PC-9 (cell line): ENCODE data around the gene TOX3. TPM values are rescaled to one million over a fixed set of nuclear protein-coding genes. Genes with fewer than 3 reads are reported as not detected.

Experiments
- BruUV-seq: library from RNA; stranded (reverse); fragments of 400-500 nt; replicated peaks from 2 replicates; lab custom pipeline; 2021; lab: Mats Ljungman, UMichigan
- CTCF ChIA-PET: fragments of 300-600 bp; sonication (Branson Sonifier 250); formaldehyde crosslinking; loops from one replicate; lab custom pipeline; 2022; ENCODE audit warnings: antibody characterized with exemption; lab: Charles Lee
- POLR2A ChIA-PET: fragments of 300-600 bp; sonication (Branson Sonifier 250); formaldehyde crosslinking; loops from one replicate; lab custom pipeline; 2022; ENCODE audit warnings: antibody characterized with exemption; ENCODE audit not compliant: unreplicated experiment; lab: Charles Lee
- DNase-seq, 2 experiments: peaks; one replicate each; pipeline versions ENCODE4 v3.0.0 to v3.0.0-alpha.2; 2015 to 2022; ENCODE audit warnings: mixed read lengths in 1 of 2
- H2AFZ ChIP-seq: fragments of 200-600 bp; sonication (generic); 2 replicates; pipeline ENCODE4 v1.8.1; 2017; ENCODE audit warnings: antibody characterized with exemption
- H3F3A ChIP-seq: fragments of 200-600 bp; sonication (generic); 2 replicates; pipeline ENCODE4 v1.8.1; 2017; ENCODE audit warnings: antibody characterized with exemption, mild to moderate bottlenecking, low read depth; ENCODE audit not compliant: insufficient read depth
- H3K27ac ChIP-seq: fragments of 200-600 bp; sonication (generic); 2 replicates; pipeline ENCODE4 v1.6.1; 2016; ENCODE audit warnings: mixed run types
- H3K27me3 ChIP-seq: fragments of 200-600 bp; sonication (generic); 2 replicates; pipeline ENCODE4 v1.6.1; 2016; ENCODE audit warnings: low read depth, mixed run types; ENCODE audit not compliant: insufficient read depth
- H3K36me3 ChIP-seq: fragments of 200-600 bp; sonication (generic); 2 replicates; pipeline ENCODE4 v1.6.1; 2016; ENCODE audit warnings: low read depth, mixed run types
- H3K4me1 ChIP-seq: fragments of 200-600 bp; sonication (generic); replicated peaks from 2 replicates; pipeline ENCODE4 v1.6.1; 2016; ENCODE audit warnings: mixed run types; ENCODE audit not compliant: insufficient read depth
- H3K4me2 ChIP-seq: fragments of 200-600 bp; sonication (generic); 2 replicates; pipeline ENCODE4 v1.6.1; 2017; ENCODE audit warnings: mixed run types
- H3K4me3 ChIP-seq: fragments of 200-600 bp; sonication (generic); 2 replicates; pipeline ENCODE4 v1.6.1; 2016; ENCODE audit warnings: mixed run types
- H3K79me2 ChIP-seq: fragments of 200-600 bp; sonication (generic); 2 replicates; pipeline ENCODE4 v1.6.1; 2017; ENCODE audit warnings: low read depth, mixed run types
- H3K9me2 ChIP-seq: fragments of 200-600 bp; sonication (generic); 2 replicates; pipeline ENCODE4 v1.8.1; 2017; ENCODE audit warnings: mild to moderate bottlenecking; ENCODE audit not compliant: insufficient read depth
- H3K9me3 ChIP-seq: fragments of 200-600 bp; sonication (generic); 2 replicates; pipeline ENCODE4 v1.8.1; 2016; ENCODE audit warnings: low read depth; ENCODE audit not compliant: insufficient read depth
- H4K20me1 ChIP-seq: fragments of 200-600 bp; sonication (generic); 2 replicates; pipeline ENCODE4 v1.8.1; 2017; ENCODE audit not compliant: insufficient read depth
- EZH2 ChIP-seq: fragments of 200-600 bp; sonication (generic); IDR thresholded peaks from 2 replicates; pipeline ENCODE4 v1.8.0; 2017; ENCODE audit warnings: antibody characterized with exemption, low read depth
- intact Hi-C: fragments of 100-400 bp; cut with micrococcal nuclease; formaldehyde crosslinking; loops from one replicate; pipeline ENCODE4 v1.10.0; 2022; ENCODE audit not compliant: unreplicated experiment
- total RNA-seq: library from RNA; stranded (reverse); gene quantifications from 2 replicates; pipeline ENCODE4 v1.2.3, GENCODE V29; 2021
- TF ChIP-seq, protein P1 (sequence below): fragments of 200-600 bp; sonication (generic); conservative IDR thresholded peaks from 2 replicates; pipeline ENCODE4 v1.6.1; 2017; ENCODE audit warnings: mixed run types, antibody characterized with exemption, mild to moderate bottlenecking, moderate library complexity

Gene TOX3
- total RNA-seq, 1 experiment from 2014 or later = not detected

DNA sequence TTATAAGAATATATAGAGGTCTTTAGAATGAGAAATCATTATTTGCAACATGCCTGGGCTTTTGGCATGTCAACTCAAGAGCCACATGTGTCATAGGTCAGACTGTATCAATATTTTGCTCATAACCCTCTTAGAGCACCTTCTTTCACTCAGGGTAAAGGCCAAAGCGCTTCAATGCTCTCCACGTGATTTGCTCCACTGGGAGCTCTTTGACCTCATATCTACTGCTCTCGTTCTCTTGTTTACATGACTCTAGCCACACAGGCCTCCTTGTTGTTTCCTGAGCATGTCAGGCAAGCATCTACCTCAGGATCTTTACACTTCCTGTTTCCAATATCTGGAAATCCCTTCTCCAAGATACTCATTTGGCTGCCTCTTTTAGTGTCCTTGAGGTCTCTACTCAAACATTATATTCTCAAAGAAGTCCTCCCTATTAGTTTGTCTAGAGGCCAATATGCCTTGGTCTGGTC is 148.4 kb downstream of the TOX3 start:
- Histone ChIP-seq H2AFZ (no peak overlapping the region), H3K27ac (no peak overlapping the region), H4K20me1 (no peaks in the 10 kb centered on the region), H3K4me2 (no peak overlapping the region), H3K4me3 (no peak overlapping the region), H3K4me1 (no peaks in the 10 kb centered on the region), H3K9me2 (no peaks in the 10 kb centered on the region), H3K36me3 (no peaks in the 10 kb centered on the region), H3K27me3 (no peaks in the 10 kb centered on the region), H3K9me3 (no peaks in the 10 kb centered on the region), H3F3A (no peaks in the 10 kb centered on the region), H3K79me2 (no peaks in the 10 kb centered on the region)
- DNase-seq = no peak
- intact Hi-C loops = no loop called here
- ChIA-PET POLR2A (no interaction called here), CTCF (no interaction called here)
- TF ChIP-seq, protein P1, sequence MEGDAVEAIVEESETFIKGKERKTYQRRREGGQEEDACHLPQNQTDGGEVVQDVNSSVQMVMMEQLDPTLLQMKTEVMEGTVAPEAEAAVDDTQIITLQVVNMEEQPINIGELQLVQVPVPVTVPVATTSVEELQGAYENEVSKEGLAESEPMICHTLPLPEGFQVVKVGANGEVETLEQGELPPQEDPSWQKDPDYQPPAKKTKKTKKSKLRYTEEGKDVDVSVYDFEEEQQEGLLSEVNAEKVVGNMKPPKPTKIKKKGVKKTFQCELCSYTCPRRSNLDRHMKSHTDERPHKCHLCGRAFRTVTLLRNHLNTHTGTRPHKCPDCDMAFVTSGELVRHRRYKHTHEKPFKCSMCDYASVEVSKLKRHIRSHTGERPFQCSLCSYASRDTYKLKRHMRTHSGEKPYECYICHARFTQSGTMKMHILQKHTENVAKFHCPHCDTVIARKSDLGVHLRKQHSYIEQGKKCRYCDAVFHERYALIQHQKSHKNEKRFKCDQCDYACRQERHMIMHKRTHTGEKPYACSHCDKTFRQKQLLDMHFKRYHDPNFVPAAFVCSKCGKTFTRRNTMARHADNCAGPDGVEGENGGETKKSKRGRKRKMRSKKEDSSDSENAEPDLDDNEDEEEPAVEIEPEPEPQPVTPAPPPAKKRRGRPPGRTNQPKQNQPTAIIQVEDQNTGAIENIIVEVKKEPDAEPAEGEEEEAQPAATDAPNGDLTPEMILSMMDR = no peak
- TF ChIP-seq EZH2 = no peak
- BruUV-seq = no TSS peak

DNA sequence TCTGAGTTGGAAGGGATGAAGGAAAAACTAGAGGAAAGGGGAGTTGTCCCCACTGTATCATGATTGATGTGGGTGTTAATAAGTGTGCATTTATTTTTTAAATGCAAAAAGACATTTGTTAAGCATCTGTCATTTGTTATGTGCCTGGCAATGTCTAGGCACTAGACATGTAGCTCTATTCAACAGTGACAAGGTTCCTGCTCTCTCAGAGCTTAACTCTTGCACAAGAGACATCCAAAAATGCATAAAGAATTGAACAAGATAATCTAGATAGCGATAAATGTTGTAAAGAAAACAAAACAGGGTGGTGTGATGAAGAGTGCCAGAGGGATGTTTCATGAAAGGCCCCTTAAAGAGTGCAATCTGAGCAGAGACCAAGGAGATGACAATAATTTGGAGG is 148.9 kb downstream of the TOX3 start:
- H3K27ac ChIP-seq = no peak overlapping the region
- H3K9me2 ChIP-seq = no peaks in the 10 kb centered on the region
- H3F3A ChIP-seq = no peaks in the 10 kb centered on the region
- no peaks in the 10 kb centered on the region for H3K9me3 ChIP-seq
- H3K27me3 ChIP-seq = no peaks in the 10 kb centered on the region
- H3K36me3 ChIP-seq = no peaks in the 10 kb centered on the region
- no peaks in the 10 kb centered on the region for H4K20me1 ChIP-seq
- CTCF ChIA-PET = no interaction called here
- H3K4me1 ChIP-seq = no peaks in the 10 kb centered on the region
- no peak overlapping the region for H3K4me3 ChIP-seq
- no peaks in the 10 kb centered on the region for H3K79me2 ChIP-seq
- H2AFZ ChIP-seq = no peak overlapping the region
- no TSS peak for BruUV-seq
- no peak overlapping the region for H3K4me2 ChIP-seq
- TF ChIP-seq, protein P1 = no peak
- no peak for TF ChIP-seq EZH2
- POLR2A ChIA-PET = no interaction called here
- no peak for DNase-seq
- intact Hi-C loops = no loop called here

DNA sequence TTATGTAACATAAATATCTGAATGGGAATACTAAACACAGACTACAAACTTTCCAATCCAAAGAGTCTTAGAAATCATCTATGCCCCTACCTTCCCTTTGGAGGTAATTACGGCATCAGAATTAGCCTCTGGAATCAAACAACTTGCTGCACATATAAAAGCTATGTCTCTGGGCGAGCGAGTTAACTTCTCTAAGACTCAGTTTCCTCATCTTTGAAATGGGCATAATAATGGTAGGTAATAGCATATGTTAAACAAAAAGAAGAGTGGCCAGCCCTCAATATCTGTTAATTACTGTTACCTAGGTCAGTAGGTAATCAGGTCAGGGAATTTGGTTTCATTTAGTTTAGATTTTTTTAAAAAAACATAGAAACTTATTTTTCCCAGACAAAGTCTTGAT is 153.5 kb downstream of the TOX3 start:
- CTCF ChIA-PET = no interaction called here
- Histone ChIP-seq H3K36me3 (no peaks in the 10 kb centered on the region), H3K4me1 (no peaks in the 10 kb centered on the region), H3K9me3 (no peaks in the 10 kb centered on the region), H2AFZ (no peak overlapping the region), H3F3A (no peaks in the 10 kb centered on the region), H4K20me1 (no peaks in the 10 kb centered on the region), H3K79me2 (no peaks in the 10 kb centered on the region), H3K27ac (no peak overlapping the region), H3K4me2 (no peak overlapping the region), H3K27me3 (no peaks in the 10 kb centered on the region; the same call in 1 of the 2 replicates), H3K9me2 (no peaks in the 10 kb centered on the region), H3K4me3 (no peak overlapping the region)
- BruUV-seq = no TSS peak
- intact Hi-C loops = no loop called here
- POLR2A ChIA-PET = no interaction called here
- TF ChIP-seq, protein P1 = no peak
- TF ChIP-seq EZH2 = no peak
- no peak for DNase-seq
